ENCODE measurements around the gene BIN1.

- TF ChIP-seq CTCF (IDR thresholded peaks at IDR 0.05) (no peak), EZH2 (IDR thresholded peaks at IDR 0.05) (no peak)
Measured at GRCh38 chr2:127055786-127056076, 51.2 kb downstream of the BIN1 start.

Measured in neural progenitor cell (in vitro differentiated cells).